Parathyroid adenoma (tissue), 2 donors: ENCODE data around the gene TUBA1C.

Source experiments
- H2AFZ ChIP-seq: fragments of 300-600 bp; sonication (generic); one replicate; pipeline ENCODE4 v1.7.0; 2017; ENCODE audit warnings: antibody characterized with exemption, mild to moderate bottlenecking
- H3K27ac ChIP-seq: fragments of 300-600 bp; sonication (generic); one replicate; pipeline ENCODE4 v1.7.0; 2017
- H3K27me3 ChIP-seq: fragments of 300-600 bp; sonication (generic); one replicate; pipeline ENCODE4 v1.7.0; 2017; ENCODE audit warnings: low read length; ENCODE audit not compliant: control insufficient read depth, insufficient read depth
- H3K36me3 ChIP-seq: fragments of 300-600 bp; sonication (generic); one replicate; pipeline ENCODE4 v1.7.0; 2017; ENCODE audit warnings: low read length; ENCODE audit not compliant: control insufficient read depth, insufficient read depth
- H3K4me1 ChIP-seq: fragments of 300-600 bp; sonication (generic); one replicate; pipeline ENCODE4 v1.7.0; 2017; ENCODE audit warnings: control low read depth
- H3K4me2 ChIP-seq: fragments of 300-600 bp; sonication (generic); one replicate; pipeline ENCODE4 v1.7.0; 2017; ENCODE audit warnings: low read length
- H3K4me3 ChIP-seq: fragments of 300-600 bp; sonication (generic); one replicate; pipeline ENCODE4 v1.7.0; 2017; ENCODE audit warnings: low read depth, low read length
- H3K79me2 ChIP-seq: fragments of 300-600 bp; sonication (generic); one replicate; pipeline ENCODE4 v1.7.0; 2017; ENCODE audit warnings: control low read depth
- H3K9ac ChIP-seq: fragments of 300-600 bp; sonication (generic); one replicate; pipeline ENCODE4 v1.7.0; 2017; ENCODE audit warnings: mild to moderate bottlenecking
- H3K9me3 ChIP-seq: fragments of 300-600 bp; sonication (generic); one replicate; pipeline ENCODE4 v1.7.0; 2017; ENCODE audit warnings: low read length; ENCODE audit not compliant: control insufficient read depth
- CTCF ChIP-seq: fragments of 300-600 bp; sonication (generic); IDR thresholded peaks from one replicate; pipeline ENCODE4 v1.7.0; 2017; ENCODE audit warnings: antibody characterized with exemption, mild to moderate bottlenecking
- donor health status: primary hyperparathyroidism.

TUBA1C gene

GRCh38 chr12:49294804-49295081, 29.9 kb downstream of the TUBA1C start:
- H2AFZ ChIP-seq: no peak overlapping the region
- no peaks in the 10 kb centered on the region for H3K9me3 ChIP-seq
- no peak for TF ChIP-seq CTCF
- no peaks in the 10 kb centered on the region for H3K79me2 ChIP-seq
- no peak overlapping the region for H3K4me3 ChIP-seq
- peaks cover 6% of the 10 kb centered on the region for H3K4me1 ChIP-seq
- H3K36me3 ChIP-seq: no peaks in the 10 kb centered on the region
- no peaks in the 10 kb centered on the region for H3K27me3 ChIP-seq
- H3K4me2 ChIP-seq: no peak overlapping the region
- H3K27ac ChIP-seq: no peak overlapping the region
- no peak overlapping the region for H3K9ac ChIP-seq

- Histone ChIP-seq H3K4me2 (peak within 1 kb of the TSS; percentile 15), H3K27me3 (no peaks in the 10 kb centered on the region), H3K4me3 (no peak within 1 kb of the TSS), H3K9me3 (no peaks in the 10 kb centered on the region), H3K79me2 (no peaks in the 10 kb centered on the region), H3K4me1 (peaks cover 6% of the 10 kb centered on the region), H3K36me3 (no peaks in the 10 kb centered on the region), H3K9ac (no peak within 1 kb of the TSS), H3K27ac (no peak within 1 kb of the TSS), H2AFZ (peak within 1 kb of the TSS; percentile 97)
- no peak for TF ChIP-seq CTCF
These were observed 30.4 kb downstream of the TUBA1C start, which contains the start of gene PRPH for GRCh38 chr12:49295082-49295936. Gene PRPH (plus strand): TSS chr12:49295147. CDS start chr12:49295201, 54 bp downstream.

GRCh38 chr12:49296034-49296835, 31.4 kb downstream of the TUBA1C start:
- no peaks in the 10 kb centered on the region for H3K36me3 ChIP-seq
- no peak overlapping the region for H3K4me3 ChIP-seq
- H2AFZ ChIP-seq: peak overlapping the region; percentile 86
- H3K79me2 ChIP-seq: no peaks in the 10 kb centered on the region
- no peak overlapping the region for H3K9ac ChIP-seq
- TF ChIP-seq CTCF: peak; percentile 42
- H3K27ac ChIP-seq: no peak overlapping the region
- no peaks in the 10 kb centered on the region for H3K27me3 ChIP-seq
- H3K4me2 ChIP-seq: peak overlapping the region; percentile 52
- H3K4me1 ChIP-seq: peaks cover 6% of the 10 kb centered on the region
- no peaks in the 10 kb centered on the region for H3K9me3 ChIP-seq

- Histone ChIP-seq H3K36me3 (no peaks in the 10 kb centered on the region), H3K4me2 (peak overlapping the region; percentile 52), H3K9me3 (no peaks in the 10 kb centered on the region), H3K27me3 (no peaks in the 10 kb centered on the region), H3K27ac (no peak overlapping the region), H3K79me2 (no peaks in the 10 kb centered on the region), H2AFZ (peak overlapping the region; percentile 86), H3K9ac (no peak overlapping the region), H3K4me1 (peaks cover 6% of the 10 kb centered on the region), H3K4me3 (no peak overlapping the region)
- no peak for TF ChIP-seq CTCF
These were observed 32.2 kb downstream of the TUBA1C start for GRCh38 chr12:49296836-49297694.
